Jurkat, Clone E6-1 (cell line): ENCODE measurements around the gene ANO1.

Experiments
- DNase-seq: peaks from one replicate; pipeline ENCODE4 v3.0.0-alpha.2; 2011; ENCODE audit warnings: low read depth, low spot score
- H3K4me3 ChIP-seq: 2 replicates; pipeline ENCODE4 v1.5.1; 2011; ENCODE audit warnings: mild to moderate bottlenecking, low read length, control low read depth, moderate library complexity

ANO1 gene

GRCh38 chr11:70087446-70088167, 9.5 kb downstream of the ANO1 start:
- DNase-seq = no peak
- H3K4me3 ChIP-seq = no peak overlapping the region

- no peak overlapping the region for H3K4me3 ChIP-seq
- DNase-seq = no peak
These were observed 10.7 kb downstream of the ANO1 start for GRCh38 chr11:70088735-70089250.

DNA sequence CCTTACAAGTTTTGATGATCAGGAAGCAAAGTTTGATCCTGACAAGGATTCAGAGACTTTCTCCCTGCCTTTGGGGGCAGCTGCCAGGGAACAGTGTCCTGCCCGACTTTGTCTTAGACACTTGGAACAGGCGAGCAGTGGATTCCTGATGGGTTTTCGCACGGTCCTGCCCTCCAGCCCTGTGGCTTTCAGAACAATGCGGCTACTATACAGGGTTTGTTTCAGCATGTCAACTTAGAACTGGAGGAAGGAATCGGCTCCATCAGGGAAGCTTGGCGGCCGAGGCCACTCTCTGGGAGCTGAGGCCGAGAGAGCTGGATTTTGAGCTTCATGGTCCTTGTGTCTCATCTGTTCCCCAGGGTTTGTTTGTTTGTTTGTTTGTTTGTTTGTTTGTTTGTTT, 11.5 kb downstream of the ANO1 start:
- H3K4me3 ChIP-seq = no peak overlapping the region
- DNase-seq = no peak

DNA sequence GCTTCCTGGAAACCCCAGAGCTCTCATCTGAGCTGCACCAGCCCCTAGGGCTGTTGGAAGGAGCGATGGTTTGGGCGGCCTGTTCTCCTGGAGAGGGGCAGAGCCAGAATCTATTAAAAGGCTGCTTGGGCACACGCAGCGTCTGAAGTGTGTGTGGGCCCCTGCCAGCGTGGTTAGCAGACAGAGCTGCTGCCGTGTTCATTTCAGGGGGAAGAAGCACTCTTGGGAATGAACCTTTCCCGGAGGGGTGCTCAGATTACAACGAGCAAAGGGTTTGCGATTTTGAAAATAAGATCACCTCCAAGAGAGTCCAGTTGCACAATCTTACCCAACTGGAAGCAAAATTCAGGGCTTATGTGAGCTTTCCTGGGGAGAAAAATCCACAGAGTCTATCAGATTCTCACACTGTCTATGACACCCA, 12.9 kb downstream of the ANO1 start:
- no peak for DNase-seq
- no peak overlapping the region for H3K4me3 ChIP-seq

- H3K4me3 ChIP-seq = no peak overlapping the region
- no peak for DNase-seq
These were observed 13.5 kb downstream of the ANO1 start for GRCh38 chr11:70091638-70092037.

GRCh38 chr11:70092959-70093715, 15.0 kb downstream of the ANO1 start:
- H3K4me3 ChIP-seq = no peak overlapping the region
- no peak for DNase-seq

DNA sequence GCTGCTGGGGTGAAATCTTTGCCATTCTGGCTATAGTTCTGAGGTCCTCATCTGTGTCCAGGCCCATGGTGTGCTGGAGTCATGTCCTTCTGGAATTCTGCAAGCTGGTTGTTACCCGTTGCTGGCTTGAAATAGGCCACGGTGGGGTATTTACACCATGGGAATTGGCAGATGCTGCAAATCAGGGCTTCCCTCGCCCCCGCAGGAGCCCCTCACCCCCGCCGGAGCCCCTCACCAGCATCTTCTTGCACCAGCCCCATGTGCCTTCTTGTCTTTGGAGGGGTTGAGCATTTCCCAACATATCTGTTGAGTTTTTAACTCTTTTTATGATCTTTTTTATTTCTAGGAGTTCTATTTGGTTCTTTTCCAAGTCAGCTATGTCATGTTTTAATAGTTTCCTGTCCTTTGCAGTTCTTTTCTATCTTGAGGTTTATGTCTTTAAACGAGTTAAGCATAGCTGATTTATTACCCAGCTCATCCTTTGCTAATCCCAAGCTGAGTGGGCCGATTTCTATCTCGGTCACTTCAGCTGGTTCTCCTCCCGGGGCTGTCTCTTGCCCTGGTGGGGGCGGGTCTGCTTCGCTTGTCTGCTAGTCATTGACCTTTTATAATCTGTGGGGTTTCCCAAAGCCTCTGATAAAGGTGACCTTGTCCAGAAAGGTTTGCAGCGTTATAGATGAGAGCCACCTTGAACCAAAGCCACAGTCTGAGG, 17.6 kb downstream of the ANO1 start:
- H3K4me3 ChIP-seq = no peak overlapping the region
- no peak for DNase-seq

DNA sequence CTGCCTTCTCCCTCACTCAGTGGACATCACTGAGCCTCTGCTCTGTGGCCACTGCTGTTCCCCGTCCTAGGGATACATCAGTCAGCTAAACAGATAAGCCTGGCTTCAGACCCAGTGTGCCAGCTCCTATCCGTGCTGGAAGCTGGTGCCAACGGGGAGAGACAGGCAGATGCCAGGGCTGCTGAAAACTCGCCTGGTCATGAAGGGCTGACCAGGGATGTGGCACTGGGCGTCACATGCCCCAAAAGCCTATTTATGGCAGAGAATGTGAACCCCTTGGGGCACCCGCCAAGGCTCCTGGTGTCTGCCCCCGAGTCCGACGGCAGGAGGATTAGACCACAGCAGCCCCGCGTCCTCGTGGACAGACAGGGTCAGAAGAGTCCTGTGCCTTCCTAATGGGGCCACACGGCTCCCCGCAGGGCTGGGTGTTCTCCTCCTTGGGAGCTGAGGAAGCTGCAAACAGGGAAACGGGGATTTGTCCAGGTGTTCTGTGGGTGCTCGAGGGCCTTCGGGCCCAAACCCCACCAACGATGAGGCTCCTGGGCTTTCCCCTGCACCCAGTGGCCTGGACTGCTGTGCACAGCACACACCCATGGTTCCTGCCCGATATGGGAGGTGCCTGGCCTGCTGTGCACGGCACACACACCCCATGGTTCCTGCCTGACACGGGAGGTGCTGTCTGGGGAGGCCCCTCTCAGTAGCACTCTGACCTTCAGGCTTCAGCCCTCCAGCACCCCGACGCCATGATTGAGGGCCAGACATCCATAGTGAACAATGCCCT, 19.9 kb downstream of the ANO1 start:
- no peak for DNase-seq
- H3K4me3 ChIP-seq = no peak overlapping the region

GRCh38 chr11:70098936-70099335, 20.8 kb downstream of the ANO1 start:
- no peak overlapping the region for H3K4me3 ChIP-seq
- DNase-seq = no peak

DNA sequence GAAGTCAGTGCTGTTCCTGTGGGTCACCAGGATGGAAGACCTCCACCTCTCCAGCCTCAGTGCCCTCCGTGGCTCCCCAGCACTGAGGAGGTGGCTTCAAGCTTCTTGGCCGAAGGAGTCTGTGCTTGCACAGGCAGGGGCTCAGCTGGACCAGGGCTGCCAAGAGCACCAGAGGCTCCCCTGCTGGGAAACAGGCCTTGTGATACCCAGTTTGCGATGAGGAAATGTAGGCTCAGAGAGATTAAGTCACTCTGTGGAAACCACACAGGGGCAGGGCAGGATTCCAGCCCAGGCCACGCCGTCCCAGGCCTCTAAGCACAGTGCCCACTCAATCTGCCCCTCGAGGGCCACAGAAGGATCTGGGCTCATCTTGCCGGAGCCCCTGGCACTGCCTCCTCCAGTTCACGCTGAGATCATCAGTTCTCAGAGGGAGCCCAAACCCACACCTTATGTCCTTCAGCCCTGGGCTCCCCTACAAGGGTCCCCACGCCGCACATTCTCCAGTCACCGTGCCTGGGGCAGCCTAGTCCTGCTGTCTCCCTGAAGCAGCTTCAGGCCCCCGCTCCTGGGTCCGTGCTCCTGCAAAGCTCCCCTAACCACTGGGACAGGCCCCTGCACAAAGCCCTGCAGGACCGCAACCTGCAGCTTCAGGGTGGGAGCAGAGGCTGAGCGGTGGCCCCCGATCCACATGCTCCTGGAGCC, 21.6 kb downstream of the ANO1 start:
- no peak for DNase-seq

GRCh38 chr11:70100280-70100603, 22.1 kb downstream of the ANO1 start:
- DNase-seq = no peak
- H3K4me3 ChIP-seq = no peak overlapping the region

More for the DNA sequence above, 21.6 kb downstream of the ANO1 start:
- H3K4me3 ChIP-seq = no peak overlapping the region

GRCh38 chr11:70100791-70101190, 22.7 kb downstream of the ANO1 start:
- DNase-seq = no peak
- H3K4me3 ChIP-seq = no peak overlapping the region

DNA sequence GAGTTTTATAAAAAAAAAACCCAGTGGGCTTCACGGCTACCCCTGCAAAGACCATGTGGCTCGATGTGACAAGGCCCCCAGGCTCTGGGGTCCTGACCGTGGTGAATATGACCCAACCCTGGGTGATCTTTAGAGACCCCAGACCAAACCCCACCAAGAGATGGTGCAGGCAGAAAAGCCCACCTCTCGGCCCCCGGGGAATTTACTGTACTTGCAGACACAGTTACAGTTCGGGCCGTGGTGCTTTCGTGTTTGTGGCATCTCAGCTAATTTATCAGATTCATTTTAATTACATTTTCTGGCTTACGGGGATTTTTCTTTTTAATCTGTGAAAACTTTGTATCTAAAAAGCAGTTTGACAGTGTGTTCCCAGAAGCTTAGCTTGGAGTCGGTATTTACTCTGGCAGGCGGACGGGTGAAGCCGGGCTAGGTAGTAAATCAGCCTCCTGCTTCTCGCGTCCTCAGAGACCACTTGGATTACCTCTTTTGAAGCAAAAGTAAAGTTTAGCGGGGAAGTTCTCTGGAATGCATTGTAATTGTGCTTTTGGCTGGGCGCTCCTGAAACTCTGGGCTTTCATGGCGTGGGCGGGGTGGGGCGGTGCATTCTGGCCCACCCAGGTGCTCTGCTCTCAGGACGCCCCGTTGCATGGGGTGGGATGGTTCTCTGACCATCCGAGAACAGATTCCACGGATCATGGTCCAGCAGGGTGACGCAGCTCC, 25.3 kb downstream of the ANO1 start:
- H3K4me3 ChIP-seq = no peak overlapping the region
- DNase-seq = no peak

GRCh38 chr11:70104419-70104818, 26.3 kb downstream of the ANO1 start:
- no peak overlapping the region for H3K4me3 ChIP-seq
- DNase-seq = no peak

DNA sequence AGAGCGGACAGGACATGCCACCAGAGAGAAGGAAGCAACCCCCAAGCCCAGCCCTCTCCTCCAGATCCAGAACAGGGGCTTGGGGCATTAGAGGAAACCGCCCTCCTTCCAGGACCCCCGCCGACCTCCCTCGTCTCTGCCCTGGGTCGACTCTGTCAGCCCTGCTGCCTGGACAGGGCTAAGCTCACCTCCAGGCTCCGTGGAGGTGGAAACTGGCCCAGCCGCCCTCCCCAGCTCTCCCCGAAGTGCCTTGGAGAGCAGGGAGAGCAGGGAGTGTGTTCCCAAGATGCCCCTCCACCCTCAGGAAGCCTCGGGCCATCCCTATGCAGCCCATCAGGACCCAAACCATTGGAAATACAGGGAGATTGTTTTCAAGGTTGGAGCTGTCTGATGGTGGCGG, 26.8 kb downstream of the ANO1 start:
- H3K4me3 ChIP-seq = no peak overlapping the region
- DNase-seq = no peak

DNA sequence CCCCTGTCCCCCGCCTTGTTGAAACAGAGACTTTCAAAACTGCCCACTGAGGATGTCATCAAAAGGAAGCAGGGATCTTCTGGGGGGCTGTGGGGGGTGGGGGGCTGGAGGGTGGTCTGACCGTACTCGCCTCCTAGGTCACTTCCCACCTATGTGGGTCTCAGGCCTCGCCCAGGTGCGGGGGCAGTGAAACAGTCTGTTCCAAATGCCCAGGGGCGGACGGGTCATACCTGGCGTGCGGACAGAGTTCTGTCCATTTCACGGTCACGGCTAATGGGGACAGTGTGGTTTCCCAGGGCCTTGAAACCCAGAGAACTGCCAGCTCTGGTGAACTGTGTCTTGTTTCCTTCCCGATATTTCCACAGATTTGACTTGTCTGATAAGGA, 27.2 kb downstream of the ANO1 start:
- no peak for DNase-seq
- no peak overlapping the region for H3K4me3 ChIP-seq

GRCh38 chr11:70105755-70106571, 27.8 kb downstream of the ANO1 start:
- H3K4me3 ChIP-seq = no peak overlapping the region
- DNase-seq = no peak
